ENCODE data around the gene ME3.

GRCh38 chr11:86497836-86498235, 174.6 kb downstream of the ME3 start:
- TF ChIP-seq CTCF (IDR thresholded peaks at IDR 0.05) (no peak), RORB (CRISPR knock-in tag; IDR thresholded peaks at IDR 0.05) (no peak), ZNF532 (CRISPR knock-in tag; IDR thresholded peaks at IDR 0.05; ENCODE audit: borderline replicate concordance) (no peak), ESRRA (CRISPR knock-in tag; IDR thresholded peaks at IDR 0.05; ENCODE audit: borderline replicate concordance) (no peak), FOXK1 (CRISPR knock-in tag; IDR thresholded peaks at IDR 0.05) (no peak), ATF2 (CRISPR knock-in tag; IDR thresholded peaks at IDR 0.05; ENCODE audit: borderline replicate concordance, low read depth) (no peak), ZBTB21 (CRISPR knock-in tag; IDR thresholded peaks at IDR 0.05; ENCODE audit: borderline replicate concordance) (0 out of 2 replicates have a peak, but pooled peaks have one; percentile 21), FOXJ3 (CRISPR knock-in tag; IDR thresholded peaks at IDR 0.05; ENCODE audit: borderline replicate concordance) (no peak), ZNF281 (CRISPR knock-in tag; IDR thresholded peaks at IDR 0.05) (no peak), ARID4B (CRISPR knock-in tag; IDR thresholded peaks at IDR 0.05; ENCODE audit: borderline replicate concordance) (no peak)
